Dermis microvascular lymphatic vessel endothelial cell (primary cell): ENCODE measurements around the gene CDH1. TPM values are rescaled to one million over a fixed set of nuclear protein-coding genes. Genes with fewer than 3 reads are reported as not detected.

Experiments
- DNase-seq, 2 donors: peaks; one replicate each; pipeline versions ENCODE4 v3.0.0 to v3.0.0-alpha.2; 2010; ENCODE audit warnings: low read depth in 2 of 2
- total RNA-seq: library from RNA; depleted of rRNA; stranded (reverse); fragments of >200 nt; gene quantifications from 2 replicates; pipeline ENCODE4 v1.2.1, GENCODE V29; 2014

The CDH1 gene
- total RNA-seq, 1 donor from 2014 or later, result not detected

- DNase-seq, result no peak
Observed at GRCh38 chr16:68848786-68849185, 111.7 kb downstream of the CDH1 start.

- no peak for DNase-seq
Observed at GRCh38 chr16:68850481-68850880, 113.4 kb downstream of the CDH1 start.

- no peak for DNase-seq
Observed at GRCh38 chr16:68851601-68852000, 114.5 kb downstream of the CDH1 start.

GRCh38 chr16:68857479-68857878, 120.4 kb downstream of the CDH1 start:
- DNase-seq, result no peak

GRCh38 chr16:68859828-68860227, 122.7 kb downstream of the CDH1 start:
- DNase-seq, result no peak

GRCh38 chr16:68860978-68861892, 124.1 kb downstream of the CDH1 start:
- no peak for DNase-seq

- DNase-seq, result no peak
Observed at GRCh38 chr16:68866933-68867332, 129.8 kb downstream of the CDH1 start.

GRCh38 chr16:68869492-68870088, 132.5 kb downstream of the CDH1 start:
- no peak for DNase-seq

- DNase-seq, result peak in 1 of 2 donors; percentile 26
Observed at GRCh38 chr16:68873635-68874471, 136.8 kb downstream of the CDH1 start.

GRCh38 chr16:68875871-68876270, 138.8 kb downstream of the CDH1 start:
- DNase-seq, result no peak

- no peak for DNase-seq
Observed at GRCh38 chr16:68883685-68884084, 146.6 kb downstream of the CDH1 start.

GRCh38 chr16:68884401-68884800, 147.3 kb downstream of the CDH1 start:
- DNase-seq, result no peak

Other genes starting within 250 kb of the CDH1 start
- 11.2 and 15.2 TPM in 2 replicates for gene ZFP90, start 198.0 kb upstream of the CDH1 start, total RNA-seq
- under 0.01 TPM in 1 of 2 replicates, not detected in the other for gene CDH3, start 92.0 kb upstream of the CDH1 start, total RNA-seq
- 13.8 and 15.1 TPM in 2 replicates for gene TANGO6, start 106.2 kb downstream of the CDH1 start, total RNA-seq